HG02885 (cell line): ENCODE measurements around the gene CASR.

Experiments used
- ATAC-seq: cut with Tn5 transposase; IDR thresholded peaks from one replicate; pipeline ENCODE4 v1.9.1; 2021; ENCODE audit warnings: mild to moderate bottlenecking; ENCODE audit not compliant: unreplicated experiment, poor library complexity

CASR gene

GRCh38 chr3:122255757-122256439 lies 72.4 kb downstream of the CASR start:
- peak; percentile 82 for ATAC-seq

- ATAC-seq, result no peak
These were observed 74.3 kb downstream of the CASR start for GRCh38 chr3:122257644-122258364.

GRCh38 chr3:122258757-122259371 lies 75.4 kb downstream of the CASR start:
- ATAC-seq, result peak; percentile 83

- ATAC-seq, result no peak
These were observed 76.7 kb downstream of the CASR start for GRCh38 chr3:122260206-122260605.

- no peak for ATAC-seq
These were observed 79.6 kb downstream of the CASR start for GRCh38 chr3:122263058-122263457.

GRCh38 chr3:122263974-122264588 lies 80.6 kb downstream of the CASR start:
- ATAC-seq, result no peak

GRCh38 chr3:122265957-122266356 lies 82.5 kb downstream of the CASR start:
- no peak for ATAC-seq

GRCh38 chr3:122268257-122269024 lies 85.0 kb downstream of the CASR start:
- ATAC-seq, result no peak

GRCh38 chr3:122269045-122269444 lies 85.6 kb downstream of the CASR start:
- ATAC-seq, result no peak

GRCh38 chr3:122271246-122271898 lies 87.9 kb downstream of the CASR start:
- ATAC-seq, result no peak

- ATAC-seq, result no peak
These were observed 89.4 kb downstream of the CASR start for GRCh38 chr3:122272879-122273278.

- no peak for ATAC-seq
These were observed 90.0 kb downstream of the CASR start for GRCh38 chr3:122273498-122273897.

GRCh38 chr3:122281891-122282290 lies 98.4 kb downstream of the CASR start:
- ATAC-seq, result no peak

- ATAC-seq, result no peak
These were observed 100.5 kb downstream of the CASR start for GRCh38 chr3:122283796-122284445.

GRCh38 chr3:122284486-122284885 lies 101.0 kb downstream of the CASR start:
- ATAC-seq, result no peak

GRCh38 chr3:122294359-122294758 lies 110.9 kb downstream of the CASR start:
- ATAC-seq, result no peak

GRCh38 chr3:122295266-122296062 lies 112.0 kb downstream of the CASR start:
- no peak for ATAC-seq

GRCh38 chr3:122298239-122298638 lies 114.8 kb downstream of the CASR start:
- ATAC-seq, result peak; percentile 72

GRCh38 chr3:122299215-122299614 lies 115.7 kb downstream of the CASR start:
- no peak for ATAC-seq
